GM10266 (cell line): ENCODE results near the gene CABLES2.

Source experiments
- DNase-seq: peaks from one replicate; pipeline ENCODE4 v3.0.0; 2012; ENCODE audit errors: extremely low spot score
- TF ChIP-seq, protein P1 (sequence below): IDR thresholded peaks from 2 replicates; pipeline ENCODE4 v1.5.1; 2012; ENCODE audit warnings: mild to moderate bottlenecking, low read depth; ENCODE audit not compliant: control insufficient read depth, insufficient read depth; ENCODE audit errors: missing control alignments

The CABLES2 gene

GRCh38 chr20:62421716-62421990 is 14.6 kb upstream of the CABLES2 start:
- no peak for DNase-seq
- TF ChIP-seq, protein P1, sequence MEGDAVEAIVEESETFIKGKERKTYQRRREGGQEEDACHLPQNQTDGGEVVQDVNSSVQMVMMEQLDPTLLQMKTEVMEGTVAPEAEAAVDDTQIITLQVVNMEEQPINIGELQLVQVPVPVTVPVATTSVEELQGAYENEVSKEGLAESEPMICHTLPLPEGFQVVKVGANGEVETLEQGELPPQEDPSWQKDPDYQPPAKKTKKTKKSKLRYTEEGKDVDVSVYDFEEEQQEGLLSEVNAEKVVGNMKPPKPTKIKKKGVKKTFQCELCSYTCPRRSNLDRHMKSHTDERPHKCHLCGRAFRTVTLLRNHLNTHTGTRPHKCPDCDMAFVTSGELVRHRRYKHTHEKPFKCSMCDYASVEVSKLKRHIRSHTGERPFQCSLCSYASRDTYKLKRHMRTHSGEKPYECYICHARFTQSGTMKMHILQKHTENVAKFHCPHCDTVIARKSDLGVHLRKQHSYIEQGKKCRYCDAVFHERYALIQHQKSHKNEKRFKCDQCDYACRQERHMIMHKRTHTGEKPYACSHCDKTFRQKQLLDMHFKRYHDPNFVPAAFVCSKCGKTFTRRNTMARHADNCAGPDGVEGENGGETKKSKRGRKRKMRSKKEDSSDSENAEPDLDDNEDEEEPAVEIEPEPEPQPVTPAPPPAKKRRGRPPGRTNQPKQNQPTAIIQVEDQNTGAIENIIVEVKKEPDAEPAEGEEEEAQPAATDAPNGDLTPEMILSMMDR: no peak

DNA sequence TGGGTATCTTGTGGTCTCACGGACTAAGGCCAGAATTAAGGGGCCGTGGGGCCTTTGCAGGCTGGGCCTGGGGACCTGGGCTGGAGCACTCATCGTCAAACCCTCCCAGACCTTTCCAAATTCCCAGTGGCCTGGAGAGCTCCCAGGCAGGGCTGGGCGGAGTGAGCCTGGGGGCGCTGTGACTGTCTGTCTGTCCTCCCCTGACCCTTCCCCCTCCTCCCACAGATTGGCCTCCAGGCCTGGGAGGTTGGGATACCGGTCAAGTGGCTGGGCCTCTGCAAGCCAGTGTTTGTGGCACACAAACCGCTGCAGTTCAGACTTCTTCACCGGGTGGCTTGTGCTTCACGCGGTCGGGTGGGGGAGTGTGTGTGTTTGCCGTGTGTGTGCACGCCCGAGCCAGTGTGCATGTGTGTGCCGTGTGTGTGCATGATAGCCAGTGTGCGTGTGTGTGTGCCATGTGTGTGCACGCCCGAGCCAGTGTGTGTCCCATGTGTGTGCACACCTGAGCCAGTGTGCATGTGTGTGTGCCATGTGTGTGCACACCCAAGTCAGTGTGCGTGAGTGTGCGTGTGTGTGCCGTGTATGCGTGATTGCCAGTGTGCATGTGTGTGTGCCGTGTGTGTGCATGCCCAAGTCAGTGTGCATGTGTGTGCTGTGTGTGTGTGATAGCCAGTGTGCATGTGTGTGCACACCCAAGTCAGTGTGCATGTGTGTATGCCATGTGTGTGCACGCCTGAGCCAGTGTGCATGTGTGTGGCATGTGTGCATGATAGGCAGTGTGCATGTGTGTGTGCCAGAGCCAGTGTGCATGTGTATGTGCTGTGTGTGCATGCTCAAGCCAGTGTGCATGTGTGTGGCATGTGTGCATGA is 14.0 kb upstream of the CABLES2 start:
- TF ChIP-seq, protein P1: no peak
- no peak for DNase-seq

DNA sequence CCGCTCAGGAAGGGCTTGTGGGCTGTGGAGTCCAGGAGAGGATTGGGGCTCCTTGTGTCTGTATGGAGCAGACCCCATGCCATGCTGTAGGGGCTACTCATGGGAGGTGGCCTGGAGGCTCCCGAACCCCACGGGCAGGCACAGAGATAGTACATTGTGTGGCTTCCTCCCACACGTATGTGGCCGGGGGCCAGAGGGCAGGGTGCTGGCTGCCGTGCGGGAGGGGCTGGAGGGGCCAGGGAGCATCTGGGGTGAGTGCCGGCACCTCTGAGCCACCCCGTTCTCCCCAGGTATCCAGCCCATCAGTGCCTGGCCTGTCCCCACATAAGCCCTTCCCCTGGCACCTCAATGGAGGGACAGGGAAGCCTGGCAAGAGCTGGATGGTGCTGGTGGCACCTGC is 12.7 kb upstream of the CABLES2 start:
- TF ChIP-seq, protein P1: no peak
- DNase-seq: no peak

DNA sequence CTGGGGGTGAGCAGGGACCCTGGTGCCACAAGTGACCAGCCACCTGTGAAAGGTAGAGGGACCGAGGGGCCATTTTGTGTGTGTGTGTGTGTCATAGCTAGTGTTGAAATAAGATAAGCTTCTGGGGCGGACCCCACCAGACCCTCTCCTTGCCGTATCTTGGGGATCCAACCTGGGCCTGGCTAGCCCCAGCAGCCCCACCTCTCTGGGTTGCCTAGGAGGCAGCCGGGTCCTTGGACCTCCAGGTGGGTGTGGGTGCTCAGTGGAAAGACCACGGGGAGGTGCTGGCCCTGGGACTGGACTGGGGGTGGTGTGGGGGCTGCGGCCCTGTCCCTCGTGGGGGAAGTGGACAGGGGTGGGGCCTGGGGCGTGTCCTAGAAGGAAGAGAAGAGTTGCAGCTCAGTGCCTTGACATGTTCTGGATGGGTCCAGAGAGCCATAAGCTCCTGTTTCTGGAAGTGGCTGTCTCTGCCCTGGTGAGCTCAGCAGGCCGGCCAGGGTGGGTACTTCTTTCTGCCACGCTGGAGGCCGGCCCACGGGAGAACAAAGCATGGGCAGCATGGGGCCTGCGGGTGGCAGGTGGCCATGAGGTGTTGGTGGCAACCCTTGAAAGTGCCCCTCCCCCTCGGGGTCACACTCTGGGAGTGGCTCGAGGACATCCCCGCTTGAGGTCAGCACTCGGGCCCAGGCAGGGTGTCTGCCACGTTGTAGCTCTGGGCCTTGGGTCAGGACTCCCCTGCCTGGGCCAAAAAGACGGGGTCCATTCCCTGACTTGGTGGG is 11.8 kb upstream of the CABLES2 start:
- DNase-seq: no peak
- TF ChIP-seq, protein P1: no peak

DNA sequence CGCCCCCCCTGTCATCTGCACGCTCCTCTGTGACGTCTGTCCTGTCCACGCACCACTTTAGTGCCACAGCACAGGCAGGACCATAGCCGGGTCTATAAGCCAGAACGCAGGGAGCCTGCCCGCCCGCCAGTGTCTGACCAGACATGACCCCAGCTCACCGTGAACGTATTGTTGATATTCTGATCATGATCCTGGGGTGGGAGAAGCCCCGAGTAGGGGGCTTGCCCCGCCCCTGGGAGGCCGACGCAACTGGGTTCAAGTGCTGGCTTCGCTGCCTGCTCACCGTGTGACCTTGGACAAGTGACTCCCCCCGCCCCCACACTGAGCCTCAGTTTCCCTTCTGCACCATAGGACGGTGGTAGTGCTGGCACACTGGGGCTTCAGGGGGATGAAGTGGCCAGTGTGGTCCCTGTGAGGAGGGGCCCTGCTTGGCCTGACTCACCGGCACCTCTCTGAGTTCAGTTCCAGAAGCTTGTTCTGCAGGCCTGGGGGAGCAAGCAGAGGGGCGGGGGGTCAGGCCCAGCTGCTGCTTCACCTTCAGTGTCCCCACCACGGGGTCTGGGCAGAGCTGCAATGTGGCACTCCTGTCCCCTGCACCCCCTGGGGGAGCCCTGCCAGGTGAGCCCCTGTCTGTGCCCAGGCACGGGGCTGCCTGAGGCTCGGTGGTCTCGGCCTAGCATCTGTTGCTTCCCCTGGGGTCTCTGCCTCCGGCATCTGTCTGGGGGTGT is 11.1 kb upstream of the CABLES2 start:
- TF ChIP-seq, protein P1: no peak
- no peak for DNase-seq

- TF ChIP-seq, protein P1: no peak
- no peak for DNase-seq
Observed at GRCh38 chr20:62416651-62417637, 9.9 kb upstream of the CABLES2 start.
